Measurements from ENCODE around the gene FCN1.

The FCN1 gene

GRCh38 chr9:134869554-134870300, 48.0 kb downstream of the FCN1 start:
- no peak for TF ChIP-seq ZNF565 (CRISPR knock-in tag; conservative IDR thresholded peaks at IDR 0.05; ENCODE audit: low read depth)
- TF ChIP-seq BACH2 (CRISPR knock-in tag; IDR thresholded peaks at IDR 0.05; ENCODE audit: borderline replicate concordance), result no peak
- no peak for TF ChIP-seq TOX (CRISPR knock-in tag; IDR thresholded peaks at IDR 0.05; ENCODE audit: borderline replicate concordance)
- TF ChIP-seq TSHZ2 (CRISPR knock-in tag; IDR thresholded peaks at IDR 0.05), result no peak
- no peak for ATAC-seq

GRCh38 chr9:134868751-134869553, 48.8 kb downstream of the FCN1 start:
- no peak for ATAC-seq
- TF ChIP-seq BACH2 (CRISPR knock-in tag; IDR thresholded peaks at IDR 0.05; ENCODE audit: borderline replicate concordance), result no peak
- no peak for TF ChIP-seq SNAI2 (CRISPR knock-in tag; IDR thresholded peaks at IDR 0.05)
- TF ChIP-seq OSR1 (CRISPR knock-in tag; IDR thresholded peaks at IDR 0.05), result no peak
- no peak for TF ChIP-seq PPARA (CRISPR knock-in tag; IDR thresholded peaks at IDR 0.05; ENCODE audit: borderline replicate concordance)
- TF ChIP-seq ZFP30 (CRISPR knock-in tag; IDR thresholded peaks at IDR 0.05), result no peak
- no peak for TF ChIP-seq ZNF8 (CRISPR knock-in tag; IDR thresholded peaks at IDR 0.05)
- no peak for TF ChIP-seq ZC3H10 (CRISPR knock-in tag; IDR thresholded peaks at IDR 0.05)
- no peak for TF ChIP-seq CSDC2 (CRISPR knock-in tag; IDR thresholded peaks at IDR 0.05)
- TF ChIP-seq POU6F1 (CRISPR knock-in tag; IDR thresholded peaks at IDR 0.05; ENCODE audit: borderline replicate concordance, low read depth), result no peak
- no peak for TF ChIP-seq ARNTL (CRISPR knock-in tag; IDR thresholded peaks at IDR 0.05; ENCODE audit: borderline replicate concordance, low read depth)
- no peak for TF ChIP-seq CSRNP3 (CRISPR knock-in tag; IDR thresholded peaks at IDR 0.05)
- no peak for TF ChIP-seq ZNF565 (CRISPR knock-in tag; conservative IDR thresholded peaks at IDR 0.05; ENCODE audit: low read depth)
- TF ChIP-seq RARB (CRISPR knock-in tag; IDR thresholded peaks at IDR 0.05), result no peak
- no peak for TF ChIP-seq PATZ1 (CRISPR knock-in tag; IDR thresholded peaks at IDR 0.05; ENCODE audit: borderline replicate concordance)
- TF ChIP-seq GLIS3 (CRISPR knock-in tag; IDR thresholded peaks at IDR 0.05), result no peak
- TF ChIP-seq TCF4 (CRISPR knock-in tag; IDR thresholded peaks at IDR 0.05; ENCODE audit: borderline replicate concordance), result no peak
- no peak for TF ChIP-seq TSHZ2 (CRISPR knock-in tag; IDR thresholded peaks at IDR 0.05)

Measured in SK-N-SH treated with all-trans-retinoic acid at 6 μM for 48 hours (cell line).